ENCODE measurements around the gene PLA2G2C. TPM values are rescaled to one million over a fixed set of nuclear protein-coding genes. Genes with fewer than 3 reads are reported as not detected.
"Not testable (repeated sequence)": the region's sequence is repeated elsewhere in the genome, so short reads cannot be mapped to it uniquely, and the experiment has no call there.

PLA2G2C gene
- not detected for total RNA-seq

GRCh38 chr1:20185834-20186782 is at the start of gene PLA2G2C, which contains the start of gene UBXN10:
Gene PLA2G2C, minus strand, starts transcription at chr1:20186518. Its CDS starts 9,155 bp downstream, at chr1:20177363.
Gene UBXN10, plus strand, starts transcription at chr1:20186096. Its CDS starts 4,466 bp downstream, at chr1:20190562.
- DNase-seq (ENCODE audit: low spot score) = peak; percentile 56

- DNase-seq (ENCODE audit: low spot score) = no peak
Measured at GRCh38 chr1:20234788-20235535, 48.6 kb upstream of the PLA2G2C start.

GRCh38 chr1:20233866-20234265 is 47.5 kb upstream of the PLA2G2C start:
- DNase-seq (ENCODE audit: low spot score) = no peak

- no peak for DNase-seq (ENCODE audit: low spot score)
Measured at GRCh38 chr1:20233394-20233793, 47.1 kb upstream of the PLA2G2C start.

GRCh38 chr1:20232564-20232963 is 46.2 kb upstream of the PLA2G2C start:
- peak; percentile 58 for DNase-seq (ENCODE audit: low spot score)

- DNase-seq (ENCODE audit: low spot score) = no peak
Measured at GRCh38 chr1:20229171-20229570, 42.9 kb upstream of the PLA2G2C start.

GRCh38 chr1:20228314-20228825 is 42.1 kb upstream of the PLA2G2C start:
- DNase-seq (ENCODE audit: low spot score) = no peak

GRCh38 chr1:20227704-20228103 is 41.4 kb upstream of the PLA2G2C start:
- no peak for DNase-seq (ENCODE audit: low spot score)

GRCh38 chr1:20224546-20224945 is 38.2 kb upstream of the PLA2G2C start:
- DNase-seq (ENCODE audit: low spot score) = no peak

GRCh38 chr1:20223551-20224419 is 37.5 kb upstream of the PLA2G2C start:
- DNase-seq (ENCODE audit: low spot score) = no peak

GRCh38 chr1:20223106-20223505 is 36.8 kb upstream of the PLA2G2C start:
- no peak for DNase-seq (ENCODE audit: low spot score)

GRCh38 chr1:20220036-20220435 is 33.7 kb upstream of the PLA2G2C start:
- DNase-seq (ENCODE audit: low spot score) = no peak

- not testable (repeated sequence) for DNase-seq (ENCODE audit: low spot score)
Measured at GRCh38 chr1:20219053-20219452, 32.7 kb upstream of the PLA2G2C start.

- no peak for DNase-seq (ENCODE audit: low spot score)
Measured at GRCh38 chr1:20216574-20216973, 30.3 kb upstream of the PLA2G2C start.

- no peak for DNase-seq (ENCODE audit: low spot score)
Measured at GRCh38 chr1:20215716-20216115, 29.4 kb upstream of the PLA2G2C start.

- peak; percentile 55 for DNase-seq (ENCODE audit: low spot score)
Measured at GRCh38 chr1:20212685-20213331, 26.5 kb upstream of the PLA2G2C start.

GRCh38 chr1:20212085-20212684 is 25.9 kb upstream of the PLA2G2C start:
- no peak for DNase-seq (ENCODE audit: low spot score)

GRCh38 chr1:20211511-20211931 is 25.2 kb upstream of the PLA2G2C start:
- peak; percentile 39 for DNase-seq (ENCODE audit: low spot score)

GRCh38 chr1:20210736-20211460 is 24.6 kb upstream of the PLA2G2C start:
- DNase-seq (ENCODE audit: low spot score) = peak; percentile 55

GRCh38 chr1:20209471-20209870 is 23.2 kb upstream of the PLA2G2C start:
- no peak for DNase-seq (ENCODE audit: low spot score)
